ENCODE results near the gene HINT3.
A peak's percentile ranks its signal among the peaks of the same experiment; 100 is the strongest.

Gene HINT3

DNA sequence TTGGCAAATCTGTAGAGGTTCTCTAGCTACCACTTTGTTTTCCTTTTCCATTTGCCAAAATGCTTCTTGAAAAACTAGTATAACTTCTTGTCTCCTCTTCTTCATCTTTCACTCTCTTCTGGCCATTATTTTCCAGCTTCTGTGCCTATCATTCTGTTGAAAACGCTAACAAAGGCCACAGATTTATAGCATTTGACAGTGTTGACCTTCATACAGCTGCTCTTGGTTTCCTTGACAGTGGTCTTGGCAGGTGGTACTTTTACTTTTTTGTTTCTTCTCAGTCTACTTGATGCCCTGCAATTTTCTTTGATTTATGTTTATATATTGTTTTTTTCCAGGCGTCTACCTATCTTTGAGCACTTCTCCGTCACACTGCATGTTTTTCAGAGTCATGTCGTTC is 53.5 kb downstream of the HINT3 start:
- no peak for DNase-seq

DNA sequence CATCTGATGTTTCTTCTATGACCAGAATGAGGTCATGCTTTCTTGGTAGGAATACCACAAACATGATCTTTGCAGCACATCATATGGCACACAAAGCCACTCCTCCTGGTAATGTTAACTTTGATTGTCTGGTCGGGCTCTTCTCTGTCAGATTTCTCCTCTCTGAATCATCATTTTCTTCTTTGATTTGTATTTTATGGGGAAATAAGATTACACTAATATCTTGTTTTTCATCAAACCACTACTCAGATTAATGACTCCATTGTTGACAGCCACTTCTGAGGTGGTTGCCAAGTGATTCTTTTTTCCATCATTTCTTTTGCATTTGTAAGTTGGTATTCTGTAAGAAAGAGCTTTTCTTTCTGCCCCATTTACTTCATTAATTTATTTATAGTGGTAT is 59.3 kb downstream of the HINT3 start:
- peak; percentile 70 for DNase-seq

DNA sequence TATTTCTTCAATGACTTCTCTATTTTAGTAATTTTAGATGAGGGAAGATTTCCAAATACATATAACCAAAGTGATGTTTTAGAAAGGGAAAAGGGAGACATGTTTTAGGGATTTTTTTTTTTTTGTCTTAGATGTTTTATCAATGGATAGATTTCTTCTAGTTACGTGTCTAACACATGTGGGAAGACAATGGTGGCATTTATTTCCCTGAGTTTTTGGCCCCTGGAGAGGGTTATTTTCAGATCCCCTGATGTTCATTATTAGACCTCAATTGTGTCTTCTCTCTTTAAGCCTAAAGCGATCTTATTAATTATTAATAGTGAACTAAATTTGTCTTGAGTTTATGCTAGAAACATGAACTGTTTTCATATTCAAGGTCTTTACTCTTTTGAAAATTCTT is 60.0 kb downstream of the HINT3 start:
- no peak for DNase-seq

DNA sequence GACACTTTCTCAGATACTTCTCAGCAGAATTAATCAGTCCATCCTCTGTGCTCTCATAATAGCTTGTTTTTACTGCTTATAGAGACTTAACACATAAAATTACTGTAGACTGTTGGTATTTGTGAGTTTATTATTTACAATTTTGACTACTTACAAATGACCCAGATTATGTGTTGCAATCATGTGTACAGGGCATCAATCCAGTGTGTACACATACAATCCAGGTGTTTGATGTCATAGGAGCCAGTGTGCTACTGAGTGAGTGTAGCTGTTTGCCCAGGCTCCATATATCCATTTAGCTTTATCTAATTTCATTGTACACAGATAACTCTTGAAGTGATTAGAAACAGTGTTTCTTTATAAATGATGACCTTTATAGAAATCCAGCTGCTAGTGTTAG is 61.1 kb downstream of the HINT3 start:
- DNase-seq: no peak

DNA sequence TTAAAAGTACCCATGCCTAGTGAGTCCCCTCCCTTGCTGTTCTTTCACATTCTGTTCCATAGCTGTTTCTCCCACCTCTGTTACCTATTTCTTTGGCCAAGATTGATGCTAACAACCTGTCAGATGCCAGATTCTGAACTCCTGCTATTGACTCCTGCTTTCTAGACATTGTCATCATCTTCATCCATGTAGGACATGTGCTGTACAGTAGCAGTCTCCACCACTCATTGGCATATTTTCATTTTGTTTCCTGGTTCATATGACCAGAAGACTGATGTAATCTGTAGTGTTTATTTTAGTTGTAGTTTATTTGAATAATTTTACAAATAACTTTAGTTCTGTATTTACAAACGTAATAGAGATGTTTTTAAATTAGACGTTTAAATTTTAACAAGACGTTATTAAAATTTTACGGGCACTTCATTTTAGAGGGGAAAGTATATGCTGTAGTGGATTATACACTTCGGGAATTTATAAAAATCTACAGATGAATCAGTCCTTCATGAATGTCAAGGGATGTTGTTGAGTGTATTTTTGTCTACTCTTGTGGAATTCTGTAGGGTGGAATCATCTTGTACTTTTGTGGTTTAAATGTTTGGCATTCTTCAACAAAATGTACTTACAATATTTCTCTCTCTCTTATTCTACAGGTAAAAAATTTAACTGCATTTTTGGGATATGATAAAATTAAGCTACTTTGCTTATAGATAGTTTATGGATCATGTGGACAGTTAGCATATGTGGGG is 63.9 kb downstream of the HINT3 start:
- peak; percentile 31 for DNase-seq

DNA sequence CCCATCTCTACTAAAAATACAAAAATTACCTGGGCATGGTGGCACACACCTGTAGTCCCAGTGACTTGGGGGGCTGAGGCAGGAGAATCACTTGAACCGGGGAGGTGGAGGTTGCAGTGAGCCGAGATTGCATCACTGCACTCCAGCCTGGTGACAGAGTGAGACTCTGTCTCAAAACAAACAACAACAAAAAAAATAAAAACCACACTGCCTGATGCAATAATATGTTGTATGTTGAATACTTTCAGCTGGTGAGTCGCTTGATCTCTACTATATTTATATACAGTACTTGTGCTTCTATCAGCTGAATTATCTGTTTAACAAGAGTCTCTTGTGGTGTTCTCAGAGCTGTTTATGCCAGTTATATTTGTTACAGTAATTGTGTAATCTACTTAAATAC is 66.9 kb downstream of the HINT3 start:
- DNase-seq: peak; percentile 27

DNA sequence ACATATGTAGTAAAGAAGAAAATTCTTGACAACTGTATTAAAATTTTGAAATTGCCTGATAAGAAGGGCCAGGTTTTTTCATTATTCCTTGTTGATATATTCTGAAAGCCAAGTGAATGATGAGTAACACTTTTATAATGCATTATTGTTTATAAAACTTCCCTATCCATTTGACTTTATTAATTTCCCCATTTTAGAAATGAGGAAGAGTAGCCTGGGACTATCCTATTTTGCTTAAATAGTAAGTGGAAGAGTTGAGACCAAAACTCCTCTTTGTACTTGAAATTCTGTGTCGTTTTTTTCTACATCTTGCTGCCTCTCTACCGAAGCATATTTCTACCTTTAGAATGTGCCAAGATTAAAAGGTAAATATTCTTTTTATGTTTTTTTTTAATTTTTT is 69.4 kb downstream of the HINT3 start:
- no peak for DNase-seq

DNA sequence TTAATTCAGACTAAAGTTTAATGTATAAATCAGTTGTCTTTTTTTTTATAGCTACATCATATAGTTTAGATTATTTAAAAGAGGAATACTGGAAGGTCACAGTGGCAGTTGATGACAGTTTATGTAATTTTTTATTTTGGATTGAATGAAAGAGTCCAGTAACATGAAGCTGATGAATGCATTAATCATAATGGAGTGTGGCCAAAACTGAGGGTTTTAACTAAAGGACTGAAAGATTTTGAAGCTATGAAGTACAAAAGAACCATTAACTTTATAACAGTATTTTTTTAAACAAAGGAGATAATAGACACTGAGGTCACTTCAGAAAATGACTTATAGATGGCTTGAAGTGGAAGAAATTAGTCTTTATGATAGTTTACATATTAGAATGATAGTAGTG is 71.0 kb downstream of the HINT3 start:
- no peak for DNase-seq

Measured in EL (cell line).